ENCODE measurements around the gene TRH. TPM values are rescaled to one million over a fixed set of nuclear protein-coding genes. Genes with fewer than 3 reads are reported as not detected.
"Not testable (repeated sequence)": the region's sequence is repeated elsewhere in the genome, so short reads cannot be mapped to it uniquely, and the experiment has no call there.

Gene TRH
- total and polyA plus RNA-seq, 2 donors from 2014 or later, result not detected

DNA sequence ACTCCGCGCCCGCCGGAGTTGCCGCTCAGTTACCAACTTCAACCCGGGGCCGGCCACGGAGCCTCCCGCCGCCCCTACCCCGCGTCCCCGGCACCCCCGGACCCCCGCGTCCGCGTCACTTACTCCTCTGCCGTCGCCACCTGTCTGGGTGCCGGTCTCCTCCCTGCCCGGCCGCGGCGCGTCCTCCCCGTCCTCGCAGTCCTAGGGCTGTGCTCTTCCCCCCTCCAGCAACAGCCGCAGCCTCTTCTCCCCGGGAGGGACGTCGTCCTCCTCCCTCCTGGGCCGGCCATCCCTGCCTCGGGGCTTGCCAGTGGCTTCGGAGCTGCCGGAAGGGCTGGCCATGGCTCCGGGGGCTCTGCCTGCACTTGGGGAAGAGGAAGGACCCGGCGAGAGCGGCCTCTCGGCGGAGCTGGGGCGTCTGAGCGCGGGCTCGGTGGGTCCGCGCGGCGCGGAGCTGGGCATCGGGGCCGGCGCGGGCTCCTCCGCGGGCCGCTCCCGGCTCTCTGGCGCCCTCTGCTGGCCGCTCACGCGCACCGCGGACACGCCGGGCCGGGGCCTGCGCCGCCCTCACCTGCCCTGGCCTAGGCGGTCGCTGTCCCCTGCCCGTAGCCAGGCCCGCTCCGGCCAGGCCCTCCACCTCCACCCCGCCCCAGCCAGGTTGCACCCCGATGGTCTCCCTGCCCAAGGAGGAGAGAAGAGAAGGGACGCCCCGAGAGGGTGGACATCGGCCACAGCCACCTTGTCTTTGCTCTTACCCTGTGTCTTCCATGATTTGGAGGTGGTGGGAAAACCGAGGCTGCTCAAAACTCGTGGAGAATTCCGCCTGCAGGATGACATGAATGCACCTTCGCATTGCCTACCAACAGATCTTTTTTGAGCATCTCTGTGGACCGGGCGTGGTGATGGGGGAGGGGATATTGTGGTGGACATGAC lies 28.4 kb downstream of the TRH start:
- H3K4me1 ChIP-seq (ENCODE audit: control insufficient read depth in 2 of 3, insufficient read depth in 2 of 3, low read depth in 1 of 3, low read length in 3 of 3); intact Hi-C loops (cut with DNase I); H3K36me3 ChIP-seq (ENCODE audit: control insufficient read depth in 2 of 3, insufficient read depth in 3 of 3, low read length in 3 of 3); H3K27me3 ChIP-seq (ENCODE audit: control insufficient read depth, insufficient read depth, low read length); H3K9me3 ChIP-seq (ENCODE audit: control insufficient read depth in 2 of 3, insufficient read depth in 1 of 3, low read length in 3 of 3); H3K4me3 ChIP-seq (ENCODE audit: low read length in 3 of 3); FAIRE-seq; H3K27ac ChIP-seq (ENCODE audit: low read depth in 2 of 2, low read length in 2 of 2); H3K9ac ChIP-seq (ENCODE audit: low read length in 3 of 3): not testable (repeated sequence)
- TF ChIP-seq, protein P1, sequence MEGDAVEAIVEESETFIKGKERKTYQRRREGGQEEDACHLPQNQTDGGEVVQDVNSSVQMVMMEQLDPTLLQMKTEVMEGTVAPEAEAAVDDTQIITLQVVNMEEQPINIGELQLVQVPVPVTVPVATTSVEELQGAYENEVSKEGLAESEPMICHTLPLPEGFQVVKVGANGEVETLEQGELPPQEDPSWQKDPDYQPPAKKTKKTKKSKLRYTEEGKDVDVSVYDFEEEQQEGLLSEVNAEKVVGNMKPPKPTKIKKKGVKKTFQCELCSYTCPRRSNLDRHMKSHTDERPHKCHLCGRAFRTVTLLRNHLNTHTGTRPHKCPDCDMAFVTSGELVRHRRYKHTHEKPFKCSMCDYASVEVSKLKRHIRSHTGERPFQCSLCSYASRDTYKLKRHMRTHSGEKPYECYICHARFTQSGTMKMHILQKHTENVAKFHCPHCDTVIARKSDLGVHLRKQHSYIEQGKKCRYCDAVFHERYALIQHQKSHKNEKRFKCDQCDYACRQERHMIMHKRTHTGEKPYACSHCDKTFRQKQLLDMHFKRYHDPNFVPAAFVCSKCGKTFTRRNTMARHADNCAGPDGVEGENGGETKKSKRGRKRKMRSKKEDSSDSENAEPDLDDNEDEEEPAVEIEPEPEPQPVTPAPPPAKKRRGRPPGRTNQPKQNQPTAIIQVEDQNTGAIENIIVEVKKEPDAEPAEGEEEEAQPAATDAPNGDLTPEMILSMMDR (IDR thresholded peaks at IDR 0.05; ENCODE audit: borderline replicate concordance, extremely low read depth, insufficient read depth), result peak; percentile 74
- peak; percentile 48 to 77 (median 51) for DNase-seq

DNA sequence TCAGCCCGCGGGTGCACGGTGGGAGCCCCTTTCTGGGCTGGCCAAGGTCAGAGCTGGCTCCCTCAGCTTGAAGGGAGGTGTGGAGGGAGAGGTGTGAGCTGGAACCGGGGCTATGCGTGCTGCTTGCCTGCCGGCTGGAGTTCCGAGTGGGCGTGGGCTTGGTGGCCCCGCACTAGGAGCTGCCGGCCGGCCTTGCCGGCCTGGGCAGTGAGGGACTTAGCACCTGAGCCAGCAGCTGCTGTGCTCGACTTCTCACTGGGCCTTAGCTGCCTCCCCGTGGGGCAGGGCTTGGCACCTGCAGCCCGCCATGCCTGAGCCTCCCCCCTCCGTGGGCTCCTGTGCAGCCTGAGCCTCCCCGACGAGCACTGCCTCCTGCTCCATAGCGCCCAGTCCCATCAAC lies 36.0 kb downstream of the TRH start:
- intact Hi-C loops (cut with DNase I), result no loop called here
- Histone ChIP-seq H3K4me3 (ENCODE audit: low read length in 3 of 3) (no peak overlapping the region), H3K9ac (ENCODE audit: low read length in 3 of 3) (no peak overlapping the region), H3K9me3 (ENCODE audit: control insufficient read depth in 2 of 3, insufficient read depth in 1 of 3, low read length in 3 of 3) (no peaks in the 10 kb centered on the region), H3K4me1 (ENCODE audit: control insufficient read depth in 2 of 3, insufficient read depth in 2 of 3, low read depth in 1 of 3, low read length in 3 of 3) (no peaks in the 10 kb centered on the region), H3K27ac (ENCODE audit: low read depth in 2 of 2, low read length in 2 of 2) (no peak overlapping the region), H3K36me3 (ENCODE audit: control insufficient read depth in 2 of 3, insufficient read depth in 3 of 3, low read length in 3 of 3) (no peaks in the 10 kb centered on the region), H3K27me3 (ENCODE audit: control insufficient read depth, insufficient read depth, low read length) (no peaks in the 10 kb centered on the region)
- FAIRE-seq (no peak), DNase-seq (no peak)
- TF ChIP-seq, protein P1 (IDR thresholded peaks at IDR 0.05; ENCODE audit: borderline replicate concordance, extremely low read depth, insufficient read depth), result no peak

DNA sequence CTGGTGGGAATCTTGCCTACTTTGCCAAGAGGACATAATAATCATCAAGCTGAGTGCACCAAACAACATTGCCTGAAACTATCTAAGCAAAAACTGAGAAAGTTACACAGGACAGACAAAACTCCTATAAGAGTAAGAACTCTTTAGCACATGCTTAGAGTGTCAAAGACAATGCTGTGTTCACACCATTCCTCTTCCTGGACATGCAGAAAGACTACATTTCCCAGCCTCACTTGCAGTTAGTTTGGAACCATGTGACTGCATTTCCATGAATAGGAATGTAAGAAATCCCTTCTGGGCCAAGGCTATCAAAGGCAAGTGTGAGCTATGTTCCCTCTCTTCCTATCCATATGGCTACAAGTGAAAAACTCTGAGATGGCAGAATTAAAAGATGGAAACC lies 37.6 kb downstream of the TRH start:
- H3K4me3 ChIP-seq (ENCODE audit: low read length in 3 of 3); DNase-seq; H3K9me3 ChIP-seq (ENCODE audit: control insufficient read depth in 2 of 3, insufficient read depth in 1 of 3, low read length in 3 of 3); H3K36me3 ChIP-seq (ENCODE audit: control insufficient read depth in 2 of 3, insufficient read depth in 3 of 3, low read length in 3 of 3); H3K9ac ChIP-seq (ENCODE audit: low read length in 3 of 3); FAIRE-seq; H3K4me1 ChIP-seq (ENCODE audit: control insufficient read depth in 2 of 3, insufficient read depth in 2 of 3, low read depth in 1 of 3, low read length in 3 of 3); intact Hi-C loops (cut with DNase I); H3K27ac ChIP-seq (ENCODE audit: low read depth in 2 of 2, low read length in 2 of 2); H3K27me3 ChIP-seq (ENCODE audit: control insufficient read depth, insufficient read depth, low read length): not testable (repeated sequence)

GRCh38 chr3:130013246-130013645 lies 38.7 kb downstream of the TRH start:
- H3K9me3 ChIP-seq (ENCODE audit: control insufficient read depth in 2 of 3, insufficient read depth in 1 of 3, low read length in 3 of 3); H3K4me3 ChIP-seq (ENCODE audit: low read length in 3 of 3); FAIRE-seq; H3K27ac ChIP-seq (ENCODE audit: low read depth in 2 of 2, low read length in 2 of 2); DNase-seq; H3K9ac ChIP-seq (ENCODE audit: low read length in 3 of 3); H3K36me3 ChIP-seq (ENCODE audit: control insufficient read depth in 2 of 3, insufficient read depth in 3 of 3, low read length in 3 of 3); H3K4me1 ChIP-seq (ENCODE audit: control insufficient read depth in 2 of 3, insufficient read depth in 2 of 3, low read depth in 1 of 3, low read length in 3 of 3); H3K27me3 ChIP-seq (ENCODE audit: control insufficient read depth, insufficient read depth, low read length); intact Hi-C loops (cut with DNase I): not testable (repeated sequence)
